DOHH2 (cell line): ENCODE measurements around the gene FAM20A.

Source experiments
- EZH2phosphoT487 ChIP-seq: fragments of 200-600 bp; sonication (generic); IDR thresholded peaks from 2 replicates; pipeline ENCODE4 v1.6.1; 2017; ENCODE audit warnings: borderline replicate concordance, mild to moderate bottlenecking, antibody characterized with exemption, low read length, moderate library complexity, mixed read lengths
- TF ChIP-seq, protein P1 (sequence below): fragments of 200-600 bp; sonication (generic); IDR thresholded peaks from one replicate; pipeline ENCODE4 v1.5.1; 2014; ENCODE audit warnings: antibody characterized with exemption, mild to moderate bottlenecking, low read depth, low read length; ENCODE audit not compliant: poor library complexity, severe bottlenecking

DNA sequence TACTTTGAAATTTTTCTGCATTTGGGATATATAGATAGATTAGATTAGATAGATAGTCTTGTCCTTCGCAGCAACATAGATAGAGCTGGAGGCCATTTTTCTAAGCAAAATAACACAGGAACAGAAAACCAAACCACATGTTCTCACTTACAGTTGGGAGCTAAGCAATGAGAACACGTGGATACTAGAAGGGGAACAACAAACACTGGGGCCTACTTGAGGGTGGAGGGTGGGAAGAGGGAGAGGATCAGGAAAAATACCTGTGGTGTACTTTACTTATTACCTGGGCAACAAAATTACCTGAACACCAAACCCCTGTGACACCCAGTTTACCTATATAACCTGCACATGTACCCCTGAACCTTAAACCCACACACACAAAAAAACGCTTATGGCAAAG lies 74.6 kb downstream of the FAM20A start:
- TF ChIP-seq, protein P1, sequence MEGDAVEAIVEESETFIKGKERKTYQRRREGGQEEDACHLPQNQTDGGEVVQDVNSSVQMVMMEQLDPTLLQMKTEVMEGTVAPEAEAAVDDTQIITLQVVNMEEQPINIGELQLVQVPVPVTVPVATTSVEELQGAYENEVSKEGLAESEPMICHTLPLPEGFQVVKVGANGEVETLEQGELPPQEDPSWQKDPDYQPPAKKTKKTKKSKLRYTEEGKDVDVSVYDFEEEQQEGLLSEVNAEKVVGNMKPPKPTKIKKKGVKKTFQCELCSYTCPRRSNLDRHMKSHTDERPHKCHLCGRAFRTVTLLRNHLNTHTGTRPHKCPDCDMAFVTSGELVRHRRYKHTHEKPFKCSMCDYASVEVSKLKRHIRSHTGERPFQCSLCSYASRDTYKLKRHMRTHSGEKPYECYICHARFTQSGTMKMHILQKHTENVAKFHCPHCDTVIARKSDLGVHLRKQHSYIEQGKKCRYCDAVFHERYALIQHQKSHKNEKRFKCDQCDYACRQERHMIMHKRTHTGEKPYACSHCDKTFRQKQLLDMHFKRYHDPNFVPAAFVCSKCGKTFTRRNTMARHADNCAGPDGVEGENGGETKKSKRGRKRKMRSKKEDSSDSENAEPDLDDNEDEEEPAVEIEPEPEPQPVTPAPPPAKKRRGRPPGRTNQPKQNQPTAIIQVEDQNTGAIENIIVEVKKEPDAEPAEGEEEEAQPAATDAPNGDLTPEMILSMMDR: no peak
- TF ChIP-seq EZH2phosphoT487: no peak
